ENCODE results near the gene NFKBIB.
A peak's percentile ranks its signal among the peaks of the same experiment; 100 is the strongest.
"Not testable (repeated sequence)": the region's sequence is repeated elsewhere in the genome, so short reads cannot be mapped to it uniquely, and the experiment has no call there.

NFKBIB gene

DNA sequence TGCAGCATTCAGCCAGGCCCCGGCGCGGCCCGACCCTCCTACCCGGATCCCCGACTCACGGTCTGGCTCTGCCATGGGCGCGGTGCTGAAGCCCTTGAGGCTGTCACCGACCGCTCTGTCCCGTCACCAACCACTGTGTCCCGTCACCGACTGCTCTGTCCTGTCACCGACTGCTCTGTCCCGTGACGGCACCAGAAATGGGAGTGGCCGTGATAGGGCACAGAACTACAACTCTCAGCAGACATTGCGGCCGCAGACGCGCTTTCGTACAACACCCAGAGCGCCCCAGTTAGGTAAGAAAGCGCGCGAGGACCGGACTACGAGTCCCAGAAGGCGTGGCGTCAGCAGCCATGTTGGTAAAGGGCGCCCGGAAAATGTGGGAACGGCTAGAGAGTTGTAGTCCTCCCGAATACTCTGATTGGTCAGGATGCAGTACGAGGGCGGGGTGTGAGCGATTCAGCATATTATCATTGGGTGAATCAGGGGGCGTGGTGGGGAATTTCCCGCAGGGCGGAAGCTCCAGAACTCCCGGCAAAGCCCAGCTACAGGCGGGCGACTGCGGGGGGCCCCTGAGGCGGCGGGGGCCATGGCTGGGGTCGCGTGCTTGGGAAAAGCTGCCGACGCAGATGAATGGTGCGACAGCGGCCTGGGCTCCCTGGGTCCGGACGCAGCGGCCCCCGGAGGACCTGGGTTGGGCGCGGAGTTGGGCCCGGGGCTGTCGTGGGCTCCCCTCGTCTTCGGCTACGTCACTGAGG lies at the start of gene NFKBIB, which contains the start of gene SIRT2:
NFKBIB (plus strand) TSS at position 523 of the 755 bp plus-strand sequence; CDS start at position 587, 64 bp downstream.
SIRT2 (minus strand) TSS at position 172 of the 755 bp plus-strand sequence; CDS start at position 75, 97 bp downstream.
- peak; percentile 94 to 96 for DNase-seq (ENCODE audit: low read depth in 2 of 2)

- peak in 1 of 2 donors; percentile 95 for DNase-seq (ENCODE audit: low read depth in 2 of 2)
Observed at GRCh38 chr19:38850436-38850975, 49.3 kb upstream of the NFKBIB start.

- no peak for DNase-seq (ENCODE audit: low read depth in 2 of 2)
Observed at GRCh38 chr19:38850976-38851621, 48.7 kb upstream of the NFKBIB start.

- peak; percentile 71 to 74 for DNase-seq (ENCODE audit: low read depth in 2 of 2)
Observed at GRCh38 chr19:38851622-38852230, 48.0 kb upstream of the NFKBIB start.

DNA sequence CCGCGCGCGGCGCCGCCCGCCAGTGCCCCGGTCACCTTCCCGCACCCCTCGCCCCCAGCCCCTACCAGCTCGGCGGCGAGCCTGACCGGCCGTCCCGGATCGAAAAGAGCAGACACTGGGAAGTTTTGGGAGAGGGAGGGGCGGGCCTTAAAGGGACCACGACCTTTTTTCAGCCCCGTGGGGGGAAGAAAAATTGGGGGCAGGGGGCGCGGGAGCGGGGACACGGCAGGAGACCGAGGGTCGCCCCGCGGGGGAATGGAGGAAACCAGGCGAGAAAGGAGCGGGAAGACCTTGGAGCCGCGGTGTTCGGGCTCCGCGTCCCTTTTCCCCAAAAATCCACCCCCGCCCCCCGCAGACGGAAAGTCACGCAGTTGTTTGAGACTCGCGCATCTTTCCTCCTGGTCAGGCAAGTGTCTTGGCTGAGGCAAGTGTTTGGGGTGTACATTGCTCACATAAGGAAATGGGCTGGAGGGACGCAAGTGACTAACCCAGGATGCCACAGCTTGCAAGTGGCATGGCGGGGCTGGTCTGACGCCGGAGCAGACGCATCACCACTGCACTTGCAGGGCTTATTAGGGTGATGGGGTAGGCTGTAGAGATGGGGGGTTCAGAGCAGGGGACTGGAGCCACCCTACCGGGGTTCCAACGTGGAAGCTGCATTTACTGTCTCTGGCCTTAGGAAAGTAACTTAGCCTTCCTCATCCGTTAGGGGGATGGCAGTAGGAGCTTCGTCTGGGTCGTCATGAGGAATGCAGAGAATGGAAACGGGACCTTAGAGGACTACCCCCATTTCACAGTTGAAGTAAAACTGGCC lies 47.3 kb upstream of the NFKBIB start:
- peak in 1 of 2 donors; percentile 39 for DNase-seq (ENCODE audit: low read depth in 2 of 2)

DNA sequence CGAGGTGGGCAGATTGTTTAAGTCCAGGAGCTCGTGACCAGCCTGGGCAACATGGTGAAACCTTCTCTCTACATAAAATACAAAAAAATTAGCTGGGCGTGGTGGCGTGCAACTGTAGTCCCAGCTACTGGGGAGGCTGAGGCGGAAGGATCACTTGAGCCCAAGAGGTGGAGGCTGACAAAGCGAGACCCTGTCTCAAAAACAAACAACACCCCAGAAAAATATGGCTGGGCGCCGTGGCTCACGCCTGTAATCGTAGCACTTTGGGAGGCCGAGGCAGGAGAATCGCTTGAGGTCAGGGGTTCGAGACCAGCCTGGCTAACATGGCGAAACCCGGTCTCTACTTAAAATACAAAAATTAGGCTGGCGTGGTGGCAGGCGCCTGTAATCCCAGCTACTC lies 46.6 kb upstream of the NFKBIB start:
- no peak for DNase-seq (ENCODE audit: low read depth in 2 of 2)

GRCh38 chr19:38854961-38855360 lies 44.8 kb upstream of the NFKBIB start:
- DNase-seq (ENCODE audit: low read depth in 2 of 2) = not testable (repeated sequence)

- not testable (repeated sequence) for DNase-seq (ENCODE audit: low read depth in 2 of 2)
Observed at GRCh38 chr19:38855751-38856150, 44.0 kb upstream of the NFKBIB start.

DNA sequence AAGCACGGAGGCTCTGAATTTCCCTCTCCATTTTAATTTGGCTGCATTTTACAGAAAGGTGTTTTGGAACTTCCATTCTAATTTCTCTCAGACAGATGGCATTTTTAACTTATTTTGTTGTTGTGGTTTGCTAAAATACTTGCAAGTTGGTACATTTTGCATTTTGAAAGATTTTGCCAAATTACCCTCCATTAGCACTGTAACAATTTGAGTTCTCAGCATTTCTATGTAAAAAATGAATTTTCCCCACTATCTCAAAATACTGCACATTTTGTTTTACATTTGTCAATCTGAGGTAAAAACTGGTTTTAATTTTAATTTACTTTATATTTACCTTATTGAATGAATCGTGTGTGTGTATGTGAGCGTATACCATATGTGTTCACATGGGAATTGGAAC lies 43.0 kb upstream of the NFKBIB start:
- DNase-seq (ENCODE audit: low read depth in 2 of 2) = no peak

- DNase-seq (ENCODE audit: low read depth in 2 of 2) = not testable (repeated sequence)
Observed at GRCh38 chr19:38859631-38860204, 40.1 kb upstream of the NFKBIB start.

- DNase-seq (ENCODE audit: low read depth in 2 of 2) = no peak
Observed at GRCh38 chr19:38861368-38861767, 38.4 kb upstream of the NFKBIB start.

DNA sequence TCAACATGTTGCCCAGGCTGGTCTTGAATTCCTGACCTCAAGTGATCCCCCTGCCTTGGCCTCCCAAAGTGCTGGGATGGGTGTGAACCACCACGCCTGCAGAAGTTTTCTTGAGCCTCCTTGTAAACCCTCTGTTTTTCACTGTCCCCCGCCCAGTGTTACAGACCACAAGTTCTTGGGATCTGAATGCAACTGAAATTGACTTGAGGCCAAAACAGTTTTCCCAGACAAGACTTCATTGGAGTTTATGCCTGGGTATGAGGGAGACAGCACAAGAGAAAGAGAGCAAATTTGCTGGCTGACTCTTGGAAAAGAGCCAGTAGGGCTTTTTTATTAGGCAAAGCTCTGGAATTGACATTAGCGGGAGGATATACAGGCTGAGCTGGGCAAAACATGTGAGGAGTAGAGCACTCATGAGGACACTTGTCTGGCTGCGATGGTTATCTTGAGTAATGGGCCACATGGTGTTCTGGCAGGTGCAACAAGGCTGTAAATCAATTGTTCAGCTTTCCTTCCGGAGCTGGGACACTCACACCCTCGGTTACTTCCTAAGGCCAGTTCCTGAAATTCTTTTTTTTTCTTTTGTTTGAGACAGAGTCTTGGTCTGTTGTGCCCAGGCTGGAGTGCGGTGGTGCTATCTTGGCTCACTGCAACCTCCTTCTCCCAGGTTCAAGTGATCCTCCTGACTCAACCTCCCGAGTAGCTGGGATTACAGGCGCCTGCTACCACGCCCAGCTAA lies 37.3 kb upstream of the NFKBIB start:
- no peak for DNase-seq (ENCODE audit: low read depth in 2 of 2)

DNA sequence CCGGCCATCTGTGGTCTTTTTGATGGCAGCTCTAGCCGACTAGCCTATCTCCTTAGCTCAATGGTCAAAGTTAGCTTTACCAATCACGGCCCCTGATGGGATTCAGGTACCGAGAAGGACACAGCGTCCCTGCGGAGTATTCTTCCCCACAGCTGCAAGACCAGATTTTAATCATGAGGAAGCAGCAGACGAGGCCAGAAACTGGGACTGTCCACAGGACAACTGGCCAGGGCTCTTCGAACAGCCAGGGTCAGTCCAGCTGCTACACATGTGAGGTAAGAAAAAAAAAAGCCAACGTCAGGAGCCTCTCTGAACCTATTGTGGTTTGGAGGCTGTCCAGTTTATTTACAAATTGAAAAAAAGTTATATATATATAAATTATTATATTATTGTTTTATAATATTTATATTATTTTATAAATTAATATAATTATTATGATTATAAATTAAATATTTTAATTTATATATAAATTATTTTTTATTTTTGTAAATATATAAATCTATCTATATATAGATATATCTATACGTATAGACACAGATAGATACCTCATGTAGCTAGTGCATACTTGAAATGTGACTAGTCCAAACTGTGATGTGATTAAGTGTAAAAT lies 32.5 kb upstream of the NFKBIB start:
- no peak for DNase-seq (ENCODE audit: low read depth in 2 of 2)

GRCh38 chr19:38868551-38868950 lies 31.2 kb upstream of the NFKBIB start:
- no peak for DNase-seq (ENCODE audit: low read depth in 2 of 2)

GRCh38 chr19:38869160-38869835 lies 30.5 kb upstream of the NFKBIB start:
- no peak for DNase-seq (ENCODE audit: low read depth in 2 of 2)

- peak; percentile 80 to 84 for DNase-seq (ENCODE audit: low read depth in 2 of 2)
Observed at GRCh38 chr19:38869836-38870607, 29.7 kb upstream of the NFKBIB start.

DNA sequence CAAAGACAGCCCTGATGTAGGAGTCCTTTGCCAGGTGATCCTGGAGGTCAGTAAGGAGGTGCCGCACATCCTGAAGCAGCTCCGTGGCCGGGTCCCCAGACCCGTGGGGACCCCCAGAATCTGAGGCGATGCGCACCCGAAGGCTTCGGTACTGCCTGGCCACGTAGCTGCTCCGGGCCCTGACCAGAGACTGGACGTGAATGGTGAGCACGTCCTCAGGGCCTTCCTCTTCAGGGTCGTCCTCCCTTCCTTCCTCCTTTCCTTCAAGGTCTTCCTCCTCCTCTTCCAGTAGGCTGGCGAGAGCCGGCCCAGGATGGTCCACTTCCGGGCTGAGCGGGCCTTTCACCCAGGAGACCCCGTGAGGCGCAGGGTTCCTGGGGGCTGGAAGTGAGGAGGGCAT lies 29.2 kb upstream of the NFKBIB start:
- no peak for DNase-seq (ENCODE audit: low read depth in 2 of 2)

DNA sequence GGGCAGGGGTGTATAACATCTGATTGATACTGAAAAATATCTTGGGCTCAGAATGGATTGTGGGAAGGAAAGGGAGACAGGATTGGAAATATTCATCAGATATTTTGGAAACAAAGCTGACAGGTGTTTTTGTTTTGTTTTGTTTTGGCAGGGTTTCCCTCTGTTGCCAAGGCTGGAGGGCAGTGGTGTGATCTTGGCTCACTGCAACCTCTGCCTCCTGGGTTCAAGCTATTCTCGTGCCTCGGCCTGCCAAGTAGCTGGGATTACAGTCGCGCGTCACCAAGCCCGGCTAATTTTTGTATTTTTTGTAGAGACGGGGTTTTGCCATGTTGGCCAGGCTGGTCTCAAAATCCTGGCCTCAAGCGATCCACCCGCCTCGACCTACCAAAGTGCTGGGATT lies 26.4 kb upstream of the NFKBIB start:
- DNase-seq (ENCODE audit: low read depth in 2 of 2) = not testable (repeated sequence)

All from stimulated activated CD8-positive, alpha-beta memory T cell treated with anti-CD3 and anti-CD28 coated beads, Interleukin-7, amount 100 ng/mL, for 1 hour (primary cell).